Tibial artery (tissue), 4 donors: Measurements from ENCODE around the gene ACTR2.

Source experiments
- DNase-seq, 2 donors: peaks; one replicate each; pipeline ENCODE4 v3.0.0-alpha.2; 2019
- H3K27ac ChIP-seq, 2 donors: fragments of 200-600 bp; sonication (generic) in 1 of 2; 1 replicate in 1 of 2; 2 replicates in 1 of 2; pipeline ENCODE4 v1.5.1; 2018 to 2019; ENCODE audit warnings: mild to moderate bottlenecking in 1 of 2
- H3K27me3 ChIP-seq, 2 donors: fragments of 200-600 bp; sonication (generic) in 1 of 2; one replicate each; pipeline versions ENCODE4 v1.5.1 to v1.6.0; 2016 to 2019
- H3K36me3 ChIP-seq, 3 donors: fragments of 200-600 bp; sonication (generic) in 2 of 3; one replicate each; pipeline ENCODE4 v1.5.1; 2016 to 2019; ENCODE audit warnings: mild to moderate bottlenecking in 2 of 3
- H3K4me1 ChIP-seq, 4 donors: fragments of 200-600 bp; sonication (generic) in 2 of 4; 1 replicate in 3 of 4; 2 replicates in 1 of 4; pipeline ENCODE4 v1.5.1; 2016 to 2019
- H3K4me3 ChIP-seq, 2 donors: fragments of 200-600 bp; sonication (generic) in 1 of 2; 1 replicate in 1 of 2; 2 replicates in 1 of 2; pipeline ENCODE4 v1.5.1; 2018 to 2019; ENCODE audit warnings: mild to moderate bottlenecking in 2 of 2
- H3K9me3 ChIP-seq, 3 donors: fragments of 200-600 bp; sonication (generic) in 1 of 3; one replicate each; pipeline ENCODE4 v1.5.1; 2016 to 2019
- intact Hi-C: fragments of 100-400 bp; cut with DNase I; formaldehyde crosslinking; loops from one replicate; pipeline ENCODE4 v1.15.0; 2023; ENCODE audit warnings: low total_unique reads
- TF ChIP-seq, protein P1 (sequence below), 2 experiments: fragments of 200-600 bp in 1 of 2; fragments of 450-650 bp in 1 of 2; IDR thresholded peaks; one replicate each; pipeline ENCODE4 v1.5.1; 2017 to 2019; ENCODE audit warnings: antibody characterized with exemption in 2 of 2, mild to moderate bottlenecking in 1 of 2, moderate library complexity in 1 of 2

Gene ACTR2

GRCh38 chr2:65305934-65306333 lies 78.3 kb downstream of the ACTR2 start:
- Histone ChIP-seq H3K9me3 (no peaks in the 10 kb centered on the region), H3K4me3 (no peak overlapping the region), H3K27ac (no peak overlapping the region), H3K4me1 (peaks cover 0 to 23% (median 19%) of the 10 kb centered on the region in 4 donors), H3K27me3 (no peaks in the 10 kb centered on the region), H3K36me3 (peaks cover 0 to 7% (median 6%) of the 10 kb centered on the region in 3 donors)
- TF ChIP-seq, protein P1, sequence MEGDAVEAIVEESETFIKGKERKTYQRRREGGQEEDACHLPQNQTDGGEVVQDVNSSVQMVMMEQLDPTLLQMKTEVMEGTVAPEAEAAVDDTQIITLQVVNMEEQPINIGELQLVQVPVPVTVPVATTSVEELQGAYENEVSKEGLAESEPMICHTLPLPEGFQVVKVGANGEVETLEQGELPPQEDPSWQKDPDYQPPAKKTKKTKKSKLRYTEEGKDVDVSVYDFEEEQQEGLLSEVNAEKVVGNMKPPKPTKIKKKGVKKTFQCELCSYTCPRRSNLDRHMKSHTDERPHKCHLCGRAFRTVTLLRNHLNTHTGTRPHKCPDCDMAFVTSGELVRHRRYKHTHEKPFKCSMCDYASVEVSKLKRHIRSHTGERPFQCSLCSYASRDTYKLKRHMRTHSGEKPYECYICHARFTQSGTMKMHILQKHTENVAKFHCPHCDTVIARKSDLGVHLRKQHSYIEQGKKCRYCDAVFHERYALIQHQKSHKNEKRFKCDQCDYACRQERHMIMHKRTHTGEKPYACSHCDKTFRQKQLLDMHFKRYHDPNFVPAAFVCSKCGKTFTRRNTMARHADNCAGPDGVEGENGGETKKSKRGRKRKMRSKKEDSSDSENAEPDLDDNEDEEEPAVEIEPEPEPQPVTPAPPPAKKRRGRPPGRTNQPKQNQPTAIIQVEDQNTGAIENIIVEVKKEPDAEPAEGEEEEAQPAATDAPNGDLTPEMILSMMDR (IDR thresholded peaks at IDR 0.05): no peak
- DNase-seq: no peak
- intact Hi-C loops: loop anchor here (10.0 kb wide), 1 partner anchor 129 kb away; the partner anchor contains the start of gene SPRED2

- no peak overlapping the region for H3K4me3 ChIP-seq
- TF ChIP-seq, protein P1 (IDR thresholded peaks at IDR 0.05): no peak
- H3K9me3 ChIP-seq: no peaks in the 10 kb centered on the region
- no peak for DNase-seq
- peaks cover 0 to 5% (median 0%) of the 10 kb centered on the region in 4 donors for H3K4me1 ChIP-seq
- no peaks in the 10 kb centered on the region for H3K27me3 ChIP-seq
- intact Hi-C loops: loop anchor here (10.0 kb wide), 1 partner anchor 125 kb away; the partner anchor contains the start of gene SPRED2
- H3K27ac ChIP-seq: no peak overlapping the region
- peaks cover 24 to 39% (median 31%) of the 10 kb centered on the region in 3 donors for H3K36me3 ChIP-seq
Observed at GRCh38 chr2:65309699-65310098, 82.1 kb downstream of the ACTR2 start.

- peaks cover 24 to 39% (median 31%) of the 10 kb centered on the region in 3 donors for H3K36me3 ChIP-seq
- peaks cover 0 to 14% (median 7%) of the 10 kb centered on the region in 4 donors for H3K4me1 ChIP-seq
- H3K4me3 ChIP-seq: no peak overlapping the region
- intact Hi-C loops: no loop called here
- TF ChIP-seq, protein P1 (IDR thresholded peaks at IDR 0.05): no peak
- H3K9me3 ChIP-seq: no peaks in the 10 kb centered on the region
- no peak for DNase-seq
- no peaks in the 10 kb centered on the region for H3K27me3 ChIP-seq
- H3K27ac ChIP-seq: no peak overlapping the region
Observed at GRCh38 chr2:65311049-65311448, 83.4 kb downstream of the ACTR2 start.

DNA sequence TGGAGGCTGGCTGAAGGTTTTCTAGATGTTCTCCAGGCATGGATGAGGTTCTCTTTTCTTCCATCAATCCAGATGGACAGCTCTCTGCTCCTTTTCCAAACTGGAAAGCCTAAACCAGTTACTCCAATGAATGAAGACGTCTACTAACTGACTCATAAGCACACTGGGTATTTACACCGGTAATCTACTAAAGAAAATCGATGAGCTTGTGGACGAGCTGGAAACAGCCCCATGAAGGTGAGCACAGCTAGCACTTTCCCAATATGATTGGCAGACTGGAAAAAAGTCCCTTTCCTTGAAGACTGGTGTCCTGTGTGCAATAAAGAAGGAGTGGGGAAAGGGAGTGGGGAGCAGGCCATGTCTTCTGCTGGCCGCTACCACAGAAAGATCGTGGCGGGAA lies 84.0 kb downstream of the ACTR2 start:
- DNase-seq: no peak
- H3K27ac ChIP-seq: no peak overlapping the region
- no peaks in the 10 kb centered on the region for H3K27me3 ChIP-seq
- TF ChIP-seq, protein P1 (IDR thresholded peaks at IDR 0.05): no peak
- H3K9me3 ChIP-seq: no peaks in the 10 kb centered on the region
- intact Hi-C loops: no loop called here
- peaks cover 24 to 39% (median 31%) of the 10 kb centered on the region in 3 donors for H3K36me3 ChIP-seq
- H3K4me1 ChIP-seq: peaks cover 0 to 19% (median 12%) of the 10 kb centered on the region in 4 donors
- H3K4me3 ChIP-seq: no peak overlapping the region

DNA sequence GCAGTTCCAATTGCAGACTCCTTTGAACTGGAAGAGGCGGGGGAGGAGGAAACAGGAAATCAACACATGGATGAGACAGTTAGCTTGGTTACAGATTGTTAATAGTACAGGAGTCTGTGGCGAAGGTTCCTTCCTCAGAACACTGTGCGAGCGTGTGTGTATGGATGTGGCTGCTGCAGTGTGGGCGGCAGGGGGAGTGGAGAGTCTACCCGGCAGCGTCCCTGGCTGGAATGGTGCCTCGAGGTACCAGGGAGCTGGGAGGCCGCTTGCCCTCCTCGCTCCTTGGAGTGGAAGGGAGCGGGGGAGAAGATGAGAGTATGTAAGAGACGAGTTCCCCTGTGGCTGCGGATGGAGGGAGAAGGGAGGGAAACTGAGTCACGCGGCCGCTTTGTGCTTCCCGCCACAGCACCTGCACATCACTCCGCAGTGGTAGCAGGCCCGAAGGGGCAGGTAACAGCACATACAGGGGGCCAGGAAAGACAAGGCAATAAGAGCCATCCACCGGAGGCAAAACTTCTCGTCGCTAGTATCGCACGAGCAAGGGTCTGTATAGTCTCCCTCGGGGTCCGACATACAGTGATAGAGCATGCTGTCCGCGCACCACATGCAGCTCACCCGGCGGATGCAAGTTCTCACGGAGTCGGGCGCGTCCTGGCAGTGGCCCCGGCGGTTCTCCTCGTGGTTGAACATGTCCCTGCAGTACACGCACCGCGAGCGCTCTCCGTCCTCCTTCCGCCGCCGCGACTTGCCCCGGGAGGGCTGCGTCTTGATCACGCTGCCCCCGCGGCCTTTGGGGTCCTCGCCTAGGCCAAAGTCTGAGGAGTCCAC lies 85.7 kb downstream of the ACTR2 start:
- Histone ChIP-seq H3K4me3 (no peak overlapping the region), H3K9me3 (no peaks in the 10 kb centered on the region), H3K27ac (no peak overlapping the region), H3K36me3 (peaks cover 19 to 32% (median 31%) of the 10 kb centered on the region in 3 donors), H3K4me1 (peaks cover 0 to 20% (median 14%) of the 10 kb centered on the region in 4 donors), H3K27me3 (no peaks in the 10 kb centered on the region)
- TF ChIP-seq, protein P1 (IDR thresholded peaks at IDR 0.05): no peak
- intact Hi-C loops: no loop called here
- no peak for DNase-seq
